ENCODE measurements around the gene SRBD1.
"Not testable (repeated sequence)": the region's sequence is repeated elsewhere in the genome, so short reads cannot be mapped to it uniquely, and the experiment has no call there.

Gene SRBD1

DNA sequence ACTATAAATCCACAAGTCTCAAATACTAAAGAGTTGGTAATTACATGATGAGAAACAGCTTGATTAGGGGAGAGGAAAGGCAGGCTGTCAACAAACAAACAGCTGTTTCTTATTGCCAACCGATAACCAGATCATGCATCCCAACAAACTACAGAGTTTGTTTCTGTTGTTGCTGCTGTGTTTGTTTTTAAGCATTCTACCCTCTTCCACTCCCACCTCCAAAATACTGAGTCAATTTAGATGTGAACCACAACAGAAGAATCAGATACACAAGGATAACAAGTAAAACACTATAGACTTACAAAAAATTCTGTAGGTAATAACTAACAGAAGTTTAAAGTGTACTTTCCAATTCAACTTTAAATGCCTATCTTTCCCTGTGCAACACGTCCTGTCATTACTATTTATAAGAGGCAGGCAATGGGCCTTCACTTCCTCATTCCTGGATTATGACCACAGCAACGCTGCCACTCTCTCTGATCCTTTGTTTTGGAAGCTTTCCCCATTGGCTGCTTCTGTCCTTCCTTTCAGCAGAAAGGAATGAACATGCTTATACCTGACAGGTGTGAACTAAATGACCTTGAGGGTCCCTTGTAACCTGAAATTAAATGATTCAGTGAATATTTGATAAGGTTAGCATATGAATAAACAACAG, 152.0 kb downstream of the SRBD1 start:
- peak; percentile 41 for DNase-seq

DNA sequence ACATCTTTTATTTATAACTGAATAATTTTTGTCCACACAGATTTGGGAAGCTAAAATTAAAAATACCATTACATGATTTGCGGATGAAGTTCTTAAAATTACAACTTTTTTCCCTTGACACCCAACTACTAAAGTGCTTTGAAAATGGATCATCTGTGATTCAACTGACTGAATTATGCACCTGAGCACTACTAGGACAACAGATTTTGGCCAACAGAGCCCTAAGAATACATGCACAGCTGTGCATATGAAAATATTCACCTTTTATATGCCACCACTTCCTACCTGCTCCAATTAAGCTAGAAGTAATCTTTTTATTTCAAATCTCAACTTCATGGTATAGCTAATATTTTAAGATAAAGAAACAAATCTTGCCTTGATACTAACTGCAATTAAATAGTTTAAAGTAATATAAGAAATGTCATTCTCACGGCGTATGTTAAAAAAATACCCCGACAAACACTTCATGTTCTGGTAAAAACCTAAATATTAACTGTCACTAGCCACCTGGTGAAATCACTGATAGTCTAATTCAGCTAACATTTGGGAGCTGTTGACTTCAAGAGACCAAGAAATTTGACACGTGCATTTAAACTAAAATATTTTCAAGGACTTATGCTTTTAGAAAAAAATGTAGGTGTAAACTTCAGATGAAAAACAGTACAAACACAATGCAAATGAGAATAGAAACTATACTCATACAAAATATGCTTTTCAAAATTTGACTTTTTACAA, 153.7 kb downstream of the SRBD1 start:
- no peak for DNase-seq

DNA sequence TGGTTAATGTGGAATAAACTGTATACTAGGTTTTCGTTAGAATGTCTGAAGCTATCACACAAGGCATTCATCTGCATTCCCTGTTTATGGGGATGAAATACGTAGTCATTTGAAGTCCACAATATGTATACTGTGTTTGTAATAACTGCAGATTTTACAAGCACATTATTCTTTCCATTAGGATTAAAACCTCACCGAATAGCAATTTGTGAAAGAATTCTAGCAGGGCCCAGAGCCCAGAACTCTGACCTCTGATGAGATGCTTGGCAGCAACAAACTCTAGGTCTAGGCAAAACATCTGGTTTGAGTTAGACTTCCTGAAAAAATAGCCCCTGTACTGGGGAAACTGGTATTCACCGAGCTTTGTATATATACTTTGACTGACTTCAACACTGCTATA, 158.2 kb downstream of the SRBD1 start:
- no peak for DNase-seq

DNA sequence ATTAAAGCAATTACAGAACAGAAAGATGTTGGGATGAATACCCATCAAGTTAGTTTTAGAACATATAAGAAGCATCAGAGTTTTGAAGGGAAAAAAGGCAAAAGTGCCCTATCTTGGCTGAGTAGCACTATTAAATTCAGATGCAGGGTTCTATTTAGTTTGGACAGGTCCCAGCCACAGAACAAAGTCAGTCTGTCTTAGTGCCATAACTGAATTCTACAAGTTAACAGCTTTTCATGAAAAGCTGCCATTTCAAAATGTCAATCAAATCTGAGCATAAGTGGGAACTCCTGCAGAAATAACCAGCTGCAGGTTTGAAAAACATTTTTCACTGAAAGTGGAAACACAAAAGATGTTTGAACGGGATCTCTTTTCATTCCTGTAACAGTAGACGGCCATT, 160.4 kb downstream of the SRBD1 start:
- DNase-seq: no peak

GRCh38 chr2:45448217-45448616, 162.8 kb downstream of the SRBD1 start:
- DNase-seq: no peak

DNA sequence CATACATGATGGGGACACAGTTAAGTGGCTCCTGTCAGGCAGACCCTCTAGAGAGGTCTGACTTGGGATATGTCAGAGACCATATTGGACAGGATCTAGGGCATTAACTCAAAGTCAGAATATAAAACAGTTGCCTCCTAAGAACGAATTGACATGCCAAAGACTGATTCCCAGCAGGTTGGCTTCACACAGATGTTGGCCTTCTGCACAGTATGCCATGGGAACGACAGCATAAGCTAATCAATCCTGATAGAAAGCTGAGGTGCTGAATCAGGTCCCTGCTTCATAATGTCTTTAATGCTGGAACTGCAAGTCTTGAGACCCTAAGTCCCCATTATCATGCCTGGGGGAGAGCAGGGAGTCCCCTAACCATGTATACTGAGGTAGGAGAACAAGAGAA, 165.1 kb downstream of the SRBD1 start:
- DNase-seq: no peak

GRCh38 chr2:45445037-45445436, 166.0 kb downstream of the SRBD1 start:
- no peak for DNase-seq

GRCh38 chr2:45443012-45443411, 168.1 kb downstream of the SRBD1 start:
- no peak for DNase-seq

DNA sequence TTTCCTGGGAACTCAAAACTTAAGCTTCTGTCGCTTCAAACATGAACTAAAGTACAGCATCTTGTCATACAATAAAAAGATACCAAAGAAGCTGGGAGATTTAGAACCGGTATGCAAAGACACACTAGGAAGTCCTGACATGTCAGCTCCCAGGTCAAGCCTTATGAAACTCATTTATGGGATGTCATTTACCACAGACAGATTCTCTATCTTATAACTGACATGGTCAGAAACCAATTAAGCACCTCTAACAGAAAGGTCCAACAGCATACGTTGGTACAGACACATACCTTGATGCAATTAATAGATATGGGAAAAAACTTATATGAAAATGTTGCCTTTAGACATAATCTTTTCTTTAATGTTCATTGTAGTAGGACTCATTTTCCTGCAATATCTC, 169.0 kb downstream of the SRBD1 start:
- no peak for DNase-seq

GRCh38 chr2:45441571-45441970, 169.5 kb downstream of the SRBD1 start:
- DNase-seq: no peak

- DNase-seq: no peak
These were observed 171.0 kb downstream of the SRBD1 start for GRCh38 chr2:45439788-45440773.

DNA sequence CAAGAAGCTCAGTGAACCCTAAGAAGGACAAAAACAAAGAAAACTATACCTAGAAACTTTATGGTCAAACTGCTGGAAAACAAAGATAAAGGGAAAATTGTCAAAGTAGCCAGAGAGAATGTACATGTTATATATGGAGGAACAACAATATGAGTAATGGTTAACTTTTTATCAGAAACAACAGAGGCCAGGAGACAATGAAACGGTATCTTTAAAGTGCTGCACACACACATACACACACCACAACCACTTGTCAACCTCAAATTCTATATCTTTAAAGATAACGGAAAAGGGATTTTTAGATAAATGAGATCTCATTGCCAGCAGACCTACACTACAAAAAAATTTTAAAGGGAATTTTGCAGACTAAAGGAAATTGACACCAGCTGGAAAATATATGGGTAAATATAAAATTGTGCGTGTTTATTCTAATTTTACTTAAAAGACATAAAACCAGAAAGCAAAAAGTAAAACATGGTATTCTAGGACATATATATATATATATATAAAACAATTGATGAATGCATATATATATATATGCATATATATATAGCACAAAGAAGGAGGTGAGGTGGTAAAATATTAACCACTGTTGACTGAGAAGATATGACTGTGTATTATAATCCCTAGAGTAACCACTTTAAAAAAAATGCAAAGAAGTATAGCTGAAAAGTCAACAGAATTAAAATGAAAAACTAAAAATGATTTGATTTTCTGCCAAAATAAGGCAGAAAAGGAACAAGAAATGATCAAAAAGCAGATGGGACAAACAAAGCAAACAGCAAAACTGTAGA, 172.0 kb downstream of the SRBD1 start:
- DNase-seq: no peak

DNA sequence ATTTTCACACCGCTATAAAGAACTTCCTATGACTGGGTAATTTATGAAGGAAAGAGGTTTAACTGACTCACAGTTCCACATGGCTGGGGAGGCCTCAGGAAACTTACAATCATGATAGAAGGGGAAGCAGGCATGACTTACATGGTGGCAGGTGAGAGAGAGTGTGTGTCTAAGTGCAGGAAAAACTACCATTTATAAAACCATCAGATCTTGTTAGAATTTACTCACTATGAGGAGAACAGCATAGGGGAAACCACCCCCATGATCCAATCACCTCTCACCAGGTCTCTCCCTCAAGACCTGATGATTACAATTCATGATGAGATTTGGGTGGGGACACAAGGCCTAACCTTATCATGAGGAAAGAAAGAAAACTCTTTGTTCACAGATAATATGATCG, 174.6 kb downstream of the SRBD1 start:
- no peak for DNase-seq

DNA sequence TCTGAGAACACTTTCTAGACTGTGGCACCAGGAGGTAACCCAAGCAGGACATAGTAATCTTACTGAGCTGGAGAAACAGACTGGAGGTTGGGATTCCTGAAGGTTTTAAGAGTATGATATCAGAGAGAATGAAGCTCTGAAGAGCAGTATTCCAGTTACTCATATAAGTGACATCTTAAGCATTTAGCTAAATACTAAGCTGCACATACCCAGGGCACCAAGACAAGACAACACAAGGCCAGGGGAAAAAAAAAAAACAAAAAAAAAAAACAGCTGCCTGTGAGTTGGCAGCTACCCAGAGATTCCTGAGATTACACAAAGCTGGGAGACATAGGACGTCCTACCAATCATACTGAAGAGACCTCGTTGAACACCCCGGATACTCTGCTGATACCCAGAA, 175.8 kb downstream of the SRBD1 start:
- no peak for DNase-seq

DNA sequence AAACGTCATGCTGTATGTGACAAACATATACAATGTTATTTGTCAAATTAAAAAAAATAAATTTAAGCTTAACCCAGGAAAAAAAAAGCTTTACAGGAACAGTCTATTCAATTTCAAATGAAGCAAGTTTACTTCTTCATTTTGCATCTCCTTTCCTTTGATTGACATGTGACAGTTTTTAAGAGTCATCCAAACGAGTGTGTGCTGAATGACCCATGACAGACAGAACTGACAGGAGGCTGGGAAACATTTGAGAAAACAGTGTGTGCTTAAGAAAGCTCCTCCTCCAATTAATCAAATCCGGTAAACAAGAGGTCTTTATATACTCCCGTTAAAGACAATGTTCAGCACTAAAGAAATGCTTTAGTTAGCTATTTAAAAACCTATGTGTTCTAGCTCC, 177.7 kb downstream of the SRBD1 start:
- DNase-seq: no peak

GRCh38 chr2:45432406-45432805, 178.7 kb downstream of the SRBD1 start:
- DNase-seq: no peak

DNA sequence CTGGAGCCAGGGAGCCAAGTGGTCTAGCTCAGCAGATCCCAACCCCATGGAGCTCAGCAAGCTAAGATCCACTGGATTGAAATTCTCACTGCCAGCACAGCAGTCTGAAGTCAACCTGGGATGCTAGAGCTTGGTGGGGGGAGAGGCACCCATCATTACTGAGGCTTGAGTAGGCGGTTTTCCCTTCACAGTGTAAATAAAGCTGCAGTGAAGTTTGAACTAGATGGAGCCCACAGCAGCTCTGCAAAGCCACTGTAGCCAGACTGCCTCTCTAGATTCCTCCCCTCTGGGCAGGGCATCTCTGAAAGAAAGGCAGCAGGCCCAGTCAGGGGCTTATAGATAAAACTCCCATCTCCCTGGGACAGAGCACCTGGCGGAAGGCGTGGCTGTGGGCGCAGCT, 185.0 kb downstream of the SRBD1 start:
- not testable (repeated sequence) for DNase-seq

- no peak for DNase-seq
These were observed 188.1 kb downstream of the SRBD1 start for GRCh38 chr2:45422921-45423320.

DNA sequence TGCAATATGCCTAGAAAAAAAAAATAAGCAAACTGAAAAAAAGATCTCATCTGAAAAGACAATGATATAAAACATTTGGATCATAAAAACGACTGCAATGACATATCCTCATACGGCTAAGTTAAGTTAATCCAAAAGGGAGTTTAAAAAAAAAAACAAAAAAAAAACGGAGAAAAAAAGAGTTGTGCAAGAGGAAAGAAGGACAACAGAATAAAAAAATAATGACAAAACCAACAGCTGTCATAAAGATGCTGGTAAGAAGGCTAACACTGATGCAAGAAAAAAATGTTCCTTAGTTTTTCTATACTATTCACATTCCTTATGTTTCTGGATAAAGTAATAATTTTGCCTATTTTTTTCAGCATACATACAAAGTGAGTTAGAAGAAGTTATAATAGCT, 192.5 kb downstream of the SRBD1 start:
- no peak for DNase-seq

GRCh38 chr2:45415534-45416123, 195.4 kb downstream of the SRBD1 start:
- DNase-seq: no peak

- DNase-seq: no peak
These were observed 198.2 kb downstream of the SRBD1 start for GRCh38 chr2:45412754-45413379.

- no peak for DNase-seq
These were observed 201.4 kb downstream of the SRBD1 start for GRCh38 chr2:45409677-45410076.
